Pancreas (tissue), 10 donors: Measurements from ENCODE around the gene PKP4. TPM values are rescaled to one million over a fixed set of nuclear protein-coding genes. Genes with fewer than 3 reads are reported as not detected.

Experiments used
- ATAC-seq, 4 donors: fragments of 200-7000 bp; cut with Tn5 transposase; one replicate each; pipeline versions ENCODE4 v1.8.0 to v1.9.1; 2020; ENCODE audit warnings: mild to moderate bottlenecking in 4 of 4, moderate library complexity in 4 of 4
- DNase-seq, 6 donors: peaks; one replicate each; pipeline ENCODE4 v3.0.0-alpha.2; 2020
- FAIRE-seq: peaks from 2 replicates; lab custom pipeline; 2012; peaks lifted over from hg19 to GRCh38; lab: Jason Lieb, UNC
- H3K27ac ChIP-seq, 4 donors: fragments of 200-600 bp; sonication (generic); 1 replicate in 3 of 4; 2 replicates in 1 of 4; pipeline versions ENCODE4 v1.5.0 to v1.8.0; 2020
- H3K27me3 ChIP-seq, 4 donors: fragments of 200-600 bp; one replicate each; pipeline ENCODE4 v1.8.0; 2021
- H3K36me3 ChIP-seq, 3 donors: fragments of 200-600 bp; sonication (generic) in 1 of 3; one replicate each; pipeline versions ENCODE4 v1.5.0 to v1.8.0; 2020 to 2021
- H3K4me1 ChIP-seq, 3 donors: fragments of 200-600 bp; one replicate each; pipeline ENCODE4 v1.8.0; 2021
- H3K4me3 ChIP-seq, 4 donors: fragments of 200-600 bp; sonication (generic) in 2 of 4; one replicate each; pipeline versions ENCODE4 v1.5.0 to v1.8.0; 2020 to 2021
- H3K9me3 ChIP-seq, 4 donors: fragments of 200-600 bp; one replicate each; pipeline ENCODE4 v1.8.0; 2021
- WGBS, 2 donors: extraction: QIAGEN DNeasy Blood & Tissue Kit; methylation state at CpG; one replicate each; pipeline ENCODE4 v1.1.7; 2013; 5-methylcytosine and 5-hydroxymethylcytosine counted together
- intact Hi-C, 3 donors: fragments of 100-400 bp; cut with DNase I; formaldehyde crosslinking; loops; one replicate each; pipeline versions ENCODE4 v1.11.1 to v1.14.2; 2022
- polyA plus RNA-seq, 2 donors: library from polyadenylated mRNA; stranded (reverse); fragments of 200-250 nt; gene quantifications; one replicate each; pipeline ENCODE4 v1.2.3, GENCODE V29; 2013
- total RNA-seq, 6 donors: library from RNA; stranded (reverse); fragmentation: NEBNext Ultra II Directional in 4 of 6; extraction: Animal tissue kit (Norgen Biotek cat#: 25700) in 4 of 6; gene quantifications; one replicate each; pipeline versions ENCODE4 v1.2.1 to v1.2.4, GENCODE V29; 2021 to 2023
- TF ChIP-seq, protein P1 (sequence below), 4 donors: fragments of 200-600 bp; sonication (generic) in 3 of 4; IDR thresholded peaks; one replicate each; pipeline versions ENCODE4 v1.5.0 to v1.8.0; 2021; ENCODE audit warnings: antibody characterized with exemption in 4 of 4
- donor health status: healthy with polysubstance abuse.
- donor health status: DM: no; HTN: no; CAD: no; lungs with moderate emphysema.
- donor health status: DM: no; HTN: no; CAD: no.
- donor health status: control.
- donor health status: control.
- donor health status: Bipolar disorder and iron deficiency.
- donor health status: DM: yes; HTN: yes; CAD: no.
- donor health status: DM: no; HTN: no; CAD: no.
- donor health status: DM: no; HTN: no; CAD: no.
- donor health status: DM: yes; HTN: yes; CAD: no.

The PKP4 gene
- total and polyA plus RNA-seq, 8 donors: 20.4 to 46.2 (median 28.8) TPM

DNA sequence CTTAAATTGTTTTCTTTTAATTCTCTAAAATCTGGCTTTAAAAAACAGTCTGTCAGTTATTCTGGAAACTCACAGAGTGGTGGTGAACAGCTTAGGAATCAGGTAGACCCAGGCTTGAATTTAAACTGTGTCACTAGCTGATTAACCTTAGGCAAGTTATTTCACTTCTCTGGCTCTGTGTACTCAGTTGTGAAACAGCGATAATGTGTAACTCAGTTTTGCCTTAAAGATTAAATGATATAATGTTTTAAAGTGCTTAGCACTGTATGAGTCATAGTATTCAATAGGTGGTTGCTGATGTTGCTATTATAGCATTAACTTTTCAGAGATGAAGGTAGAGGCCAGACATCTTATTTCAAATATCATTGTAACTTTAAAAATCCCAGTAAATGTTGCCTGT is 40.7 kb downstream of the PKP4 start:
- intact Hi-C loops: no loop called here
- TF ChIP-seq, protein P1, sequence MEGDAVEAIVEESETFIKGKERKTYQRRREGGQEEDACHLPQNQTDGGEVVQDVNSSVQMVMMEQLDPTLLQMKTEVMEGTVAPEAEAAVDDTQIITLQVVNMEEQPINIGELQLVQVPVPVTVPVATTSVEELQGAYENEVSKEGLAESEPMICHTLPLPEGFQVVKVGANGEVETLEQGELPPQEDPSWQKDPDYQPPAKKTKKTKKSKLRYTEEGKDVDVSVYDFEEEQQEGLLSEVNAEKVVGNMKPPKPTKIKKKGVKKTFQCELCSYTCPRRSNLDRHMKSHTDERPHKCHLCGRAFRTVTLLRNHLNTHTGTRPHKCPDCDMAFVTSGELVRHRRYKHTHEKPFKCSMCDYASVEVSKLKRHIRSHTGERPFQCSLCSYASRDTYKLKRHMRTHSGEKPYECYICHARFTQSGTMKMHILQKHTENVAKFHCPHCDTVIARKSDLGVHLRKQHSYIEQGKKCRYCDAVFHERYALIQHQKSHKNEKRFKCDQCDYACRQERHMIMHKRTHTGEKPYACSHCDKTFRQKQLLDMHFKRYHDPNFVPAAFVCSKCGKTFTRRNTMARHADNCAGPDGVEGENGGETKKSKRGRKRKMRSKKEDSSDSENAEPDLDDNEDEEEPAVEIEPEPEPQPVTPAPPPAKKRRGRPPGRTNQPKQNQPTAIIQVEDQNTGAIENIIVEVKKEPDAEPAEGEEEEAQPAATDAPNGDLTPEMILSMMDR (IDR thresholded peaks at IDR 0.05): no peak
- no peaks in the 10 kb centered on the region for H3K9me3 ChIP-seq
- FAIRE-seq (no peak), ATAC-seq (peak; percentile 81 to 91 (median 88)), DNase-seq (no peak)
- no peak overlapping the region for H3K4me3 ChIP-seq
- H3K27me3 ChIP-seq: no peaks in the 10 kb centered on the region
- 7 to 23% methylated on average over 1 of the region's 1 CpG for WGBS, 2 donors
- H3K4me1 ChIP-seq: peaks cover 3 to 31% (median 14%) of the 10 kb centered on the region in 3 donors
- H3K36me3 ChIP-seq: no peaks in the 10 kb centered on the region
- peak overlapping the region in 2 of 4 donors; percentile 28 to 65 for H3K27ac ChIP-seq

DNA sequence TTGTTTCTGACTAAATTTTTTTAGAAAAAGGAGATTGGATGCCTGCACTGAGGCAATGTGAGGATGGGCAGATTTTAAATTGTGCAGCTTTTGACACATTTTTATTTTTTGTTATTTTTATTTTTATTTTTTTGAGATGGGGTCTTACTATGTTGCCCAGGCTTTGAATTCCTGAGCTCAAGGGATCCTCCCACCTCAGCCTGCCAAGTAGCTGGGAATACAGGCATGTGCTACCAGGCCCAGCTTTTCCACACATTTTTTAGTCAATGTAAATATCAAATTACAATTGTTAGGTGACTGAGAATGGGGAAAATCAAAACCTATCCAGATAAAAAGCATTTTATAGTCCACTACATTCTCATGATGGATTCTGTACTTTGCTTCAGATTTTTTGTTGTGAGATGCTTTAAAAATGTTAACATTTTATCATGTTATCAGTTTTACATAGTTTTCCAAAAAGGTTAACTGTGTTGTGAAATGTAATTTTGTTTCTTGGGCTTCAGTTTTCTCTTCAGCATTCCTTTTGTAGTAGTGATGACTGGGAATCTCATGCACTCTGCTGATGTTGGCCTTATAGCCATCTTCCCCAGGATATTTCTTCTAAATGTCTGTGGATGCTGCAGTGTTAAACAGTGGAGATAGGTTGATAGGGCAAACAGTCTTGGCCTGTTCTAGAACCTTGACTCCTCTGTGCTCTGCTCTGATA is 41.4 kb downstream of the PKP4 start:
- no peaks in the 10 kb centered on the region for H3K9me3 ChIP-seq
- FAIRE-seq: no peak
- intact Hi-C loops: no loop called here
- H3K36me3 ChIP-seq: no peaks in the 10 kb centered on the region
- H3K27me3 ChIP-seq: no peaks in the 10 kb centered on the region
- peaks cover 3 to 31% (median 17%) of the 10 kb centered on the region in 3 donors for H3K4me1 ChIP-seq
- TF ChIP-seq, protein P1 (IDR thresholded peaks at IDR 0.05): no peak
- H3K27ac ChIP-seq: peak overlapping the region in 1 of 4 donors; percentile 65
- DNase-seq: peak in 2 of 6 donors; percentile 15 to 28
- H3K4me3 ChIP-seq: no peak overlapping the region
- ATAC-seq: peak; percentile 50 to 66 (median 57)

DNA sequence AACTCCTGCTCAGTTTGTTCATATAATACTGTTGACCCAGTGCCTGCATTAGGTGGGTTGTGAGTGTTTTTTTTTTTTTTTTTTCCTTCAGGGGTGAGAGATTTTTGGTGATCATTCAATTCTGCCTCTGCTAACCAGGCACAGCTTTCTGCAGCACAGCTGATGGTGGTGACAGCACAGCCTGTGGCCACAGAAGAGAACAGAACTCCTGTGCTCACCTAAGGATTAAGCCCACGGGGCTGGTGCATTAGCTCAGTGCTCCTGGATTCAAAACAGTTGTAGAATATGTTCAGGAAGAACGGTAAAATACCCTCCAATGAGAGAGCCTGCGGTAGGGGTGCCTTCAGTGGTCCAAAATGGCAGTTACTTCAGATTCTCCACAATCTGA is 42.0 kb downstream of the PKP4 start:
- H3K36me3 ChIP-seq: no peaks in the 10 kb centered on the region
- TF ChIP-seq, protein P1 (IDR thresholded peaks at IDR 0.05): no peak
- intact Hi-C loops: no loop called here
- no peaks in the 10 kb centered on the region for H3K27me3 ChIP-seq
- FAIRE-seq (no peak), ATAC-seq (no peak), DNase-seq (no peak)
- no peak overlapping the region for H3K27ac ChIP-seq
- H3K4me1 ChIP-seq: peaks cover 3 to 34% (median 22%) of the 10 kb centered on the region in 3 donors
- H3K9me3 ChIP-seq: no peaks in the 10 kb centered on the region
- WGBS, 2 donors: 89 to 93% methylated on average over 3 of the region's 3 CpGs
- H3K4me3 ChIP-seq: no peak overlapping the region

GRCh38 chr2:158499383-158499782 is 42.6 kb downstream of the PKP4 start:
- no peaks in the 10 kb centered on the region for H3K27me3 ChIP-seq
- peaks cover 3 to 34% (median 28%) of the 10 kb centered on the region in 3 donors for H3K4me1 ChIP-seq
- intact Hi-C loops: no loop called here
- whole genome bisulfite sequencing, 2 donors: 90 to 93% methylated on average over 2 of the region's 2 CpGs
- H3K9me3 ChIP-seq: no peaks in the 10 kb centered on the region
- DNase-seq: no peak
- ATAC-seq: no peak
- no peak for FAIRE-seq
- no peak overlapping the region for H3K27ac ChIP-seq
- no peaks in the 10 kb centered on the region for H3K36me3 ChIP-seq
- TF ChIP-seq, protein P1 (IDR thresholded peaks at IDR 0.05): no peak
- H3K4me3 ChIP-seq: no peak overlapping the region

- ATAC-seq (no peak), DNase-seq (no peak), FAIRE-seq (no peak)
- no peak overlapping the region for H3K4me3 ChIP-seq
- no peaks in the 10 kb centered on the region for H3K27me3 ChIP-seq
- no peaks in the 10 kb centered on the region for H3K9me3 ChIP-seq
- H3K36me3 ChIP-seq: no peaks in the 10 kb centered on the region
- TF ChIP-seq, protein P1 (IDR thresholded peaks at IDR 0.05): no peak
- H3K4me1 ChIP-seq: peaks cover 13 to 42% (median 37%) of the 10 kb centered on the region in 3 donors
- H3K27ac ChIP-seq: no peak overlapping the region
- intact Hi-C loops: no loop called here
- WGBS, 2 donors: 96 to 97% methylated on average over 2 of the region's 2 CpGs
Measured at GRCh38 chr2:158500333-158500732, 43.6 kb downstream of the PKP4 start.
